ENCODE data around the gene ACTR5. TPM values are rescaled to one million over a fixed set of nuclear protein-coding genes. Genes with fewer than 3 reads are reported as not detected.

ACTR5 gene
- total RNA-seq, 1 experiment from 2014 or later, result 9.8 TPM

GRCh38 chr20:38715646-38716045, 32.6 kb upstream of the ACTR5 start:
- Mint-ChIP-seq H3K4me3 (no peak overlapping the region), H3K27me3 (ENCODE audit: low read depth) (peaks cover 51% of the 10 kb centered on the region), H3K9me3 (no peaks in the 10 kb centered on the region), H3K36me3 (no peaks in the 10 kb centered on the region), H3K4me1 (peaks cover 18% of the 10 kb centered on the region), H3K27ac (no peak overlapping the region)
- no peak for ATAC-seq
- DNase-seq (ENCODE audit: low spot score), result no peak
- TF ChIP-seq ESRRA (CRISPR knock-in tag; IDR thresholded peaks at IDR 0.05; ENCODE audit: borderline replicate concordance), result no peak
- TF ChIP-seq ZNF138 (CRISPR knock-in tag; conservative IDR thresholded peaks at IDR 0.05), result no peak
- no peak for TF ChIP-seq NR2C2 (CRISPR knock-in tag; IDR thresholded peaks at IDR 0.05)
- no peak for TF ChIP-seq ZNF423 (CRISPR knock-in tag; IDR thresholded peaks at IDR 0.05)
- no peak for TF ChIP-seq STAT6 (CRISPR knock-in tag; conservative IDR thresholded peaks at IDR 0.05; ENCODE audit: low read depth)
- no peak for TF ChIP-seq RORB (CRISPR knock-in tag; IDR thresholded peaks at IDR 0.05)
- TF ChIP-seq MXD4 (CRISPR knock-in tag; IDR thresholded peaks at IDR 0.05; ENCODE audit: borderline replicate concordance), result no peak
- no peak for TF ChIP-seq ZNF416 (CRISPR knock-in tag; IDR thresholded peaks at IDR 0.05)
- TF ChIP-seq ZNF219 (CRISPR knock-in tag; IDR thresholded peaks at IDR 0.05; ENCODE audit: borderline replicate concordance), result no peak
- no peak for TF ChIP-seq SP1 (CRISPR knock-in tag; conservative IDR thresholded peaks at IDR 0.05)
- no peak for TF ChIP-seq SMAD4 (CRISPR knock-in tag; IDR thresholded peaks at IDR 0.05)
- TF ChIP-seq CDX4 (CRISPR knock-in tag; IDR thresholded peaks at IDR 0.05; ENCODE audit: borderline replicate concordance), result no peak
- no peak for TF ChIP-seq ZBTB43 (CRISPR knock-in tag; IDR thresholded peaks at IDR 0.05)
- ChIA-PET POLR2A (no interaction called here), CTCF (interaction anchor here (0.7 to 9.5 kb wide), 6 partner anchors 9 to 211 kb away, joined by 3 to 68 read pairs (median 3); partner anchors contain the start of genes FAM83D and SLC32A1)

- Mint-ChIP-seq H3K36me3 (no peaks in the 10 kb centered on the region), H3K27ac (no peak overlapping the region), H3K4me3 (peak overlapping the region; percentile 72), H3K4me1 (peaks cover 46% of the 10 kb centered on the region), H3K9me3 (no peaks in the 10 kb centered on the region), H3K27me3 (ENCODE audit: low read depth) (peaks cover 100% of the 10 kb centered on the region)
- CTCF ChIA-PET, result interaction anchor here (0.8 to 11.1 kb wide), 10 partner anchors 7 to 314 kb away, joined by 3 to 188 read pairs (median 52); partner anchors contain the start of gene ACTR5
- peak; percentile 12 for ATAC-seq
- TF ChIP-seq ZNF219 (CRISPR knock-in tag; IDR thresholded peaks at IDR 0.05; ENCODE audit: borderline replicate concordance) (no peak), ZMAT4 (CRISPR knock-in tag; IDR thresholded peaks at IDR 0.05) (no peak), SP1 (CRISPR knock-in tag; conservative IDR thresholded peaks at IDR 0.05) (no peak), SMAD4 (CRISPR knock-in tag; IDR thresholded peaks at IDR 0.05) (no peak), MYBL2 (CRISPR knock-in tag; IDR thresholded peaks at IDR 0.05) (no peak), FOXK1 (CRISPR knock-in tag; IDR thresholded peaks at IDR 0.05) (no peak), ATF1 (CRISPR knock-in tag; IDR thresholded peaks at IDR 0.05) (no peak), STAT6 (CRISPR knock-in tag; conservative IDR thresholded peaks at IDR 0.05; ENCODE audit: low read depth) (no peak), TEAD1 (CRISPR knock-in tag; IDR thresholded peaks at IDR 0.05) (no peak), OVOL2 (CRISPR knock-in tag; IDR thresholded peaks at IDR 0.05; ENCODE audit: borderline replicate concordance) (no peak), SOX15 (CRISPR knock-in tag; IDR thresholded peaks at IDR 0.05) (no peak), ZBTB21 (CRISPR knock-in tag; IDR thresholded peaks at IDR 0.05; ENCODE audit: borderline replicate concordance) (no peak)
- DNase-seq (ENCODE audit: low spot score), result peak; percentile 42
- POLR2A ChIA-PET, result interaction anchor here (1.4 kb wide), 1 partner anchor 89 kb away, joined by 3 read pairs; no protein-coding TSS in a partner anchor
These were observed 25.6 kb upstream of the ACTR5 start for GRCh38 chr20:38722683-38723016.
